Adipocyte (in vitro differentiated cells): Measurements from ENCODE around the gene IL3RA.
"Not testable (repeated sequence)": the region's sequence is repeated elsewhere in the genome, so short reads cannot be mapped to it uniquely, and the experiment has no call there.

Source experiments
- DNase-seq: peaks from one replicate; pipeline ENCODE4 v3.0.0-alpha.2; 2015; ENCODE audit warnings: low read depth
- H3K27me3 ChIP-seq: replicated peaks from 2 replicates; pipeline ENCODE4 v1.7.0; 2013; ENCODE audit warnings: mild to moderate bottlenecking, low read length, moderate library complexity; ENCODE audit not compliant: control insufficient read depth, insufficient read depth
- H3K36me3 ChIP-seq: 2 replicates; pipeline ENCODE4 v1.7.0; 2013; ENCODE audit warnings: low read length, mild to moderate bottlenecking, moderate library complexity; ENCODE audit not compliant: control insufficient read depth, insufficient read depth, severe bottlenecking
- H3K4me1 ChIP-seq: 2 replicates; pipeline ENCODE4 v1.7.0; 2013; ENCODE audit warnings: mild to moderate bottlenecking, low read length, moderate library complexity; ENCODE audit not compliant: control insufficient read depth, insufficient read depth
- H3K4me3 ChIP-seq: 2 replicates; pipeline ENCODE4 v1.7.0; 2013; ENCODE audit warnings: mild to moderate bottlenecking, low read length, moderate library complexity
- H3K9ac ChIP-seq: 2 replicates; pipeline ENCODE4 v1.7.0; 2013; ENCODE audit warnings: mild to moderate bottlenecking, low read length, moderate library complexity
- H3K9me3 ChIP-seq: 2 replicates; pipeline ENCODE4 v1.7.0; 2013; ENCODE audit warnings: mild to moderate bottlenecking, low read length, moderate library complexity; ENCODE audit not compliant: control insufficient read depth

IL3RA gene

DNA sequence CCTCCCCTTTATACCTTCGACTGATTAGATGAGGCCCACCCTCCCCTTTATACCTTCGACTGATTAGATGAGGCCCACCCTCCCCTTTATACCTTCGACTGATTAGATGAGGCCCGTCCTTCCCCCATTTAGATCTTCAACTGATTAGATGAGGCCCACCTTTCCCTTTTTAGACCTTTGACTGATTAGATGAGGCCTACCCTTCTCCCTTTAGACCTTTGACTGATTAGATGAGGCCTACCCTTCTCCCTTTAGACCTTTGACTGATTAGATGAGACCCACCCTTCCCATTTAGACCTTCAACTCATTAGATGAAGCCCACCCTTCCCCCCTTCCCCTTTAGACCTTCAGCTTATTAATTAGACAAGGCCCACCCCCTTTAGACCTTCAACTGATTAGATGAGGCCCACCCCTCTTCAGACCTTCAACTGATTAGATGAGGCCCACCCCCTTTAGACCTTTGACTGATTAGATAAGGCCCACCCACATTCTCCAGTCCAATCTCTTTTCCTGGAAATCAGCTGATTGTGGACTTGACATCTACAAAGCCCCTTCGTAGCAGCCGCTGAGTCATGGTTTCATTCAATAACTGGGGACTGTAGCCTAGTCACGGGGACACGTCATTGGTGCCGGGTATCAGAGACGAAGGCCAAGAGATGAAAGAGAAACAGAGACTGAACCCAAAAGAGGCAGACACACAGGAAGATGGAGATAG lies 28.8 kb upstream of the IL3RA start:
- Histone ChIP-seq H3K4me3 (no peak overlapping the region), H3K36me3 (no peaks in the 10 kb centered on the region), H3K4me1 (no peaks in the 10 kb centered on the region), H3K9me3 (no peaks in the 10 kb centered on the region), H3K27me3 (no peaks in the 10 kb centered on the region), H3K9ac (no peak overlapping the region)
- DNase-seq: no peak

DNA sequence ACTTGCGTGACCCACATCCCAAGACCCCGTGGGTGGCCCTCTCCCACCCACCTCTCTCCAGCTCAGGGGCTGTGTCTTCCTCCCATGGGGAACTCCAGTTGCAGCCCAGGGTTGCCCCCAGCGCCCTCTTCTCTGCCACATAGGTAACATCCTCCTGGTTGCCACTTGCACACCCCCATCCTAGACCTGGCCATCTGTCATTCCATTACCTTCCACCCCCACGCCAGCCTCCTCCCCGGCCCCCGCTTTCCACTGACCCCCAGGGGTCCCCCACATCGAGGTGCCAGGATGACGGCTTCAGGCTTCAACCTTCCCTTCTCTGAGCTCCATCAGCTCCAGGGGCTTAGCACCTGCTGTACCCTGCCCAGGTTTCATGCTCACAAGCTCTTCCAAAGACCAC lies 28.1 kb upstream of the IL3RA start:
- no peak overlapping the region for H3K9ac ChIP-seq
- H3K27me3 ChIP-seq: no peaks in the 10 kb centered on the region

DNA sequence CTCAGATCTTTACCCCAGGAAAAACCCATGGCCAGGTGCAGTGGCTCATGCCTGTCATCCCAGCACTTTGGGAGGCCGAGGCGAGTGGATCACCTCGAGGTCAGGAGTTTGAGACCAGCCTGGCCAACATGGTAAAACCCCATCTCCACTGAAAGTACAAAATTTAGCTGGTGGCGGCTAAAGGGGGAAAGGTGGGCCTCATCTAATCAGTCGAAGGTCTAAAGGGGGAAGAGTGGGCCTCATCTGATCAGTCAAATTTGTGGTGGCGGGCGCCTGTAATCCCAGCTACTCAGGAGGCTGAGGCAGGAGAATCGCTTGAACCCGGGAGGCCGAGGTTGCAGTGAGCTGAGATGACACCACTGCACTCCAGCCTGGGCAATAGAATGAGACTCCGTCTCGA lies 27.7 kb upstream of the IL3RA start:
- not testable (repeated sequence) for H3K4me1 ChIP-seq, H3K9me3 ChIP-seq, DNase-seq

More for the DNA sequence above, 28.1 kb upstream of the IL3RA start:
- H3K4me3 ChIP-seq: no peak overlapping the region
- H3K4me1 ChIP-seq: no peaks in the 10 kb centered on the region
- no peaks in the 10 kb centered on the region for H3K36me3 ChIP-seq
- H3K9me3 ChIP-seq: no peaks in the 10 kb centered on the region
- DNase-seq: no peak

DNA sequence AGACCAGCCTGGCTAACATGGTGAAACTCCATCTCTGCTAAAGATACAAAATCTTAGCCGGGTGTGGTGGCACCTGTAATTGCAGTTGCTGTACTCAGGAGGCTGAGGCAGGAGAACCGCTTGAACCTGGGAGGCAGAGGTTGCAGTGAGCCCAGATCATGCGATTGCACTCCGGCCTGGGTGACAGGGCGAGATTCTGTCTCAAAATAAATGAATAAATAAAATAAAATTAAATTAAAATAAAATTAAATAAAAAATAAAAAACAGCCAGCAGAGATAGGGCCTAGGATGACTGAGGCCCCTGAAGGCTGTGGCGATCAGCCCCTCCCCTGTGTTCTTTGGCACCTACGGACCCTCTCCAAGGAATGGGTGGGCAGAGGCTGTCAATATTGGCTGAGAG lies 22.8 kb upstream of the IL3RA start:
- no peak for DNase-seq
- no peaks in the 10 kb centered on the region for H3K27me3 ChIP-seq
- no peaks in the 10 kb centered on the region for H3K9me3 ChIP-seq
- H3K36me3 ChIP-seq: no peaks in the 10 kb centered on the region
- no peak overlapping the region for H3K4me3 ChIP-seq
- no peak overlapping the region for H3K9ac ChIP-seq
- no peaks in the 10 kb centered on the region for H3K4me1 ChIP-seq

More for the DNA sequence above, 27.7 kb upstream of the IL3RA start:
- H3K27me3 ChIP-seq, H3K9ac ChIP-seq, H3K36me3 ChIP-seq, H3K4me3 ChIP-seq: not testable (repeated sequence)

DNA sequence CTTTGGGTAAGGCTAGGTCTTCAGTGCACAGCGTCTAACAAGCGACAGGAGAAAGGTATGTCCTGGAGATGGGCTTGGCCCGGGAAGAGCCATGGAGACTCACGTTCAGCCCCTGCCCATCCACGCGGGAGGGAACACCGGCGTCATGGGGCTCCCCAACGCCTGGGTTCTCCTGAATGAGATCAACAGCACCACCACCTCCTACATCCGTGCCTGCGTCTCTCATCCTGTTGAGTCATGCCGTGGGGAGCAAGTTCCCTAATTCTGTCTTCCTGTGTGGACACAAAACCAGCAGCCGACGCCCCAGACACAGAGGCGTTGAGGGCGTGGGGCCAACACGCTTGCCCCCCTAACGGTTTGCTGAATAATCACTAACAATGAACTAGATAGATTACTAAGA lies 20.1 kb upstream of the IL3RA start:
- no peak overlapping the region for H3K4me3 ChIP-seq
- no peak overlapping the region for H3K9ac ChIP-seq
- no peaks in the 10 kb centered on the region for H3K27me3 ChIP-seq
- no peaks in the 10 kb centered on the region for H3K9me3 ChIP-seq
- DNase-seq: no peak
- H3K4me1 ChIP-seq: no peaks in the 10 kb centered on the region
- H3K36me3 ChIP-seq: no peaks in the 10 kb centered on the region

DNA sequence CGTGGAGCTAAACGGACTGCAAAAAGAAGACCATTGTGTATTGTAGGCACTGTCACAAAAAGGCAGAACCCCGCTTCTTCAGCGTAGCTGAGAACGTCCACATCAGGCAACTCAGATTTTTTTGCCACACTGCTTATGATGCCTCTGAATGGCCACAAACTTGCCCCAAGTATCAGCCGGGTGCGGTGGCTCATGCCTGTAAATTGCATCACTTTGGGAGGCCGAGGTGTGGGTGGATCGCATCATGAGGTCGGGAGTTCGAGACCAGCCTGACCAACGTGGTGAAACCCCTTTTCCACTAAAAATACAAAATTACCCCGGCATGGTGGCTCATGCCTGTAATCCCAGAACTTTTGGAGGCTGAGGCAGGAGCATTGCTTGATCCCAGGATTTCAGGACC lies 14.9 kb upstream of the IL3RA start:
- Histone ChIP-seq H3K36me3 (no peaks in the 10 kb centered on the region), H3K4me3 (no peak overlapping the region), H3K27me3 (peaks cover 4% of the 10 kb centered on the region), H3K4me1 (no peaks in the 10 kb centered on the region), H3K9ac (no peak overlapping the region), H3K9me3 (no peaks in the 10 kb centered on the region)
- DNase-seq: no peak

DNA sequence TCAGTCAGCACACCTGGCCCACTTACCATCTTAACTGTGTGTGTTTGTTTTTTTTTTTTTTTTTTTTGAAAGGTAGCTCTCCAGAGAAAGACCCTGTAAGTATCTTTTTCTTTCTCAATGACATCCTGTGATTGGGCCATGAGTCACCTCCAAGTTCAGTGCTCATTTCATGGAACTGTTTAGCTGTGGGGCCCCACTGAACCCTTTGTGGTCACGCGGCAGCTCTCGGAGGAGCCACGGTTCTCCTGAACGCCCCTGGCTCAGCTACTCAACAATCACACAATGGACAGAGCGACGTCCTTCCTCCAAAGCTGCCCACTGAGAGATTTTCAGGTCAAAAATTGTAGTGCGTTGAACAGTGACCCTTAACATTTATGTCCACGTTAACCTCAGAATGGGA lies 14.2 kb upstream of the IL3RA start:
- no peaks in the 10 kb centered on the region for H3K9me3 ChIP-seq
- no peak for DNase-seq
- H3K4me3 ChIP-seq: no peak overlapping the region
- no peaks in the 10 kb centered on the region for H3K4me1 ChIP-seq
- H3K36me3 ChIP-seq: no peaks in the 10 kb centered on the region
- no peak overlapping the region for H3K9ac ChIP-seq
- H3K27me3 ChIP-seq: peaks cover 4% of the 10 kb centered on the region

DNA sequence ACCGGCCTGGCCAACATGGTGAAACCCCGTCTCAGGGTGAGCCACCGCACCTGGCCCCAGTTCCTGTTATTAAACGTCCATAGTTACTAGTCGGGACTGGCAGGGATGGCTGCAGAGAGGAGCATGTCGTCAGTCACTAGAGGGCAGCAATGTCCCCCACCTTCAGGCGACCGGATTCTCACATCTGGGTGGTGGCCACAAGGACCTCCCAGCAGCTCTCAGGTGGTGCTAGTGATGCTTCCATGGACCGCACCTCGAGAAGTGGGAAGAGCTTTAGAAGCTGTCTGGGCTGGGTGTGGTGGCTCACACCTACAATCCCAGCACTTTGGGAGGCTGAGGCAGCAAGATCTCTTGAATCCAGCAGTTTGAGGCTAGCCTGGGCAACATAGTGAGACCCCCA lies 13.3 kb upstream of the IL3RA start:
- Histone ChIP-seq H3K36me3 (no peaks in the 10 kb centered on the region), H3K9ac (no peak overlapping the region), H3K4me3 (no peak overlapping the region), H3K4me1 (no peaks in the 10 kb centered on the region), H3K27me3 (peaks cover 9% of the 10 kb centered on the region), H3K9me3 (no peaks in the 10 kb centered on the region)
- DNase-seq: peak; percentile 27

DNA sequence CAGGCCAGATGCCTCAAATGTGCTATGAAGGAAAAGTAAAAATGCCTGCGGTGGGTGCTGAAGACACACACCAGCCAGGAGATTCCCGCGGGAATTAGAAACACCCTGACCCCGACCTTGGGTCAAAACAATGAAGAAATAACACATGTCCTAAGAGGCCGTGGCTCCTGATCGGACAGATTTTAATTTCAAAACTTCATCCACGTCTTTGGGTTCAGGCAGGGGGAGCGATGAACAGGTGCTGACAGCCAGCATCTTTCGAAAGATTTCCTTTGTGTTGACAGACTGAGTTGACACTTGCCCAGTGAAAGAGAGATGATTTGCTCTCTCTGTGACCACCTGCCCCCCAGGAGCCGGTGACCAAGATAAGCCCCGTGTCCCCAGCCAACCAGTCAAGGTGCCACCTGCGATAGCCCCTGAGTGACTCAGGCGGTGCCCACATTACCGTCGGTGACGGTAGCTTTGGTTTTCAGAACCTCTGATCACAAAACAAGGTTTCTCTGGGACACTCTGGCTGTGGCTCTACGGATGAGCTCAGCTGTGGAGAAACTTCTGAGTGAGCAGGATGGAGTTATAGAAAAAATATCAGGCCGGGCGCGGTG lies 11.0 kb upstream of the IL3RA start:
- Histone ChIP-seq H3K4me3 (no peak overlapping the region), H3K4me1 (no peaks in the 10 kb centered on the region)
- no peak for DNase-seq

DNA sequence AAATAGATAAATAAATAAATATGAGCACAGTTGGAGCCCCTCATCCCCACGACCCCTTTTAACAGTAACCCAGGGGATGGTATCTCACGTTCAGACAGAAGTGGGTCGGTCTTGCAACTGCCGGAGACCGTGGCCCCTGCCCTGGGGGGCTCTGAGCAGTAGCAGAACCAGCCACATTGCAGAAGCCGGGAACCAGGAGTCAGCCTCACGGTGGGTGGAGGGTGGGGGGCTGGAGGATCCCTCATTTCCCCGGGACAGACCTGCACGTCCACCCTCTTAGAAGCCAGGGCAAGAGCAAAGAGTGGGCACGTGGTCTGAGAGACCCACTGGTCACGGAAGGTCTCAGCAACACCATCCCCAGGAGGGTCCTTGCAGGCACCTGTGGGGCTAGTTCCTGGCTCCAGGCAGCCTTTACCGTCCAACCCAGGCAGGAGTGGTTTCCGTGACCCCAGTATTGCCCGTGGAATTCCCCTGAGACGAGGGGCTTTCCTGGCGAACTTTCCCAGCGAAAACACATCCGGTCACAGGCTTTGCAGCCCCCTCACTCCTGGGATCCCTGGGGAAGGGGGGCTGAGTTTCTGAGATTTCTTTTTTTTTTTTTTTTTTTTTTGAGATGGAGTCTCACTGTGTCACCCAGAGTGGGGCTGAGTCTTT lies 8.8 kb upstream of the IL3RA start:
- H3K36me3 ChIP-seq: no peaks in the 10 kb centered on the region
- H3K4me1 ChIP-seq: no peaks in the 10 kb centered on the region
- no peak overlapping the region for H3K9ac ChIP-seq
- H3K4me3 ChIP-seq: no peak overlapping the region
- no peak for DNase-seq
- peaks cover 12% of the 10 kb centered on the region for H3K27me3 ChIP-seq
- no peaks in the 10 kb centered on the region for H3K9me3 ChIP-seq

More for the DNA sequence above, 11.0 kb upstream of the IL3RA start:
- Histone ChIP-seq H3K9ac (no peak overlapping the region), H3K9me3 (no peaks in the 10 kb centered on the region), H3K36me3 (no peaks in the 10 kb centered on the region), H3K27me3 (peaks cover 12% of the 10 kb centered on the region)

DNA sequence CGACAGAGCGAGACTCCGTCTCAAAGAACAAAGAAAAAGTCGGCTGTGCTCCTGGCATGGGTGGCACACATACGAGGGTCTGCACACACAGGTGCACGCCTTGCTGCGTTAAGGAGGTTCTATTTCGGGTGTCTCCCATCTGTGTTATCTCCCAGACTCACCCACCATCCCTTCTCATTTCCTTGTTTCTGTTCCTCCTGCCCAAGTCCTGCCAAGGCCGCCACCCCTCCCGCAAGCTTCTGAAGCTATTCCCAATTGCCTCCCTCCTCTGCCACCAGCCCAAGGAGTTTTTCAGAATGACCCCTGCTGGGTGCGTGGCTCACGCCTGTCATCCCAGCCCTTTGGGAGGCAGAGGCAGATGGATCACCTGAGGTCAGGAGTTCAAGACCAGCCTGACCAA lies 6.0 kb upstream of the IL3RA start:
- Histone ChIP-seq H3K9ac (no peak overlapping the region), H3K27me3 (peaks cover 8% of the 10 kb centered on the region), H3K4me3 (no peak overlapping the region), H3K4me1 (no peaks in the 10 kb centered on the region), H3K9me3 (no peaks in the 10 kb centered on the region), H3K36me3 (no peaks in the 10 kb centered on the region)
- no peak for DNase-seq
